ENCODE data around the gene ARRDC2. TPM values are rescaled to one million over a fixed set of nuclear protein-coding genes. Genes with fewer than 3 reads are reported as not detected.

The ARRDC2 gene
- total and polyA plus RNA-seq, 4 donors, result 2.7 to 32.3 (median 6.5) TPM

- no peaks in the 10 kb centered on the region for H3K36me3 ChIP-seq (ENCODE audit: control insufficient read depth in 4 of 4, insufficient read depth in 3 of 4, low read depth in 1 of 4, low read length in 3 of 4)
- DNase-seq (ENCODE audit: low spot score), result no peak
- H3K27me3 ChIP-seq (ENCODE audit: control insufficient read depth in 4 of 4, insufficient read depth in 4 of 4, low read length in 3 of 4), result no peaks in the 10 kb centered on the region
- H3K4me1 ChIP-seq (ENCODE audit: control insufficient read depth in 4 of 4, insufficient read depth in 4 of 4, low read length in 3 of 4), result no peaks in the 10 kb centered on the region
- 93% methylated on average over 13 of the region's 13 CpGs for WGBS
- H3K27ac ChIP-seq (ENCODE audit: low read depth in 1 of 2, low read length in 2 of 2), result no peak overlapping the region
- no peak overlapping the region for H3K4me3 ChIP-seq (ENCODE audit: low read depth in 1 of 3, low read length in 3 of 3)
- no peak overlapping the region for H3K9ac ChIP-seq (ENCODE audit: low read depth in 1 of 2, low read length in 2 of 2)
- TF ChIP-seq TAF1 (conservative IDR thresholded peaks at IDR 0.05) (no peak), ZBTB33 (IDR thresholded peaks at IDR 0.05) (no peak), GABPA (IDR thresholded peaks at IDR 0.05 in 1 of 2, conservative IDR thresholded peaks at IDR 0.05 in 1 of 2) (no peak), SP1 (IDR thresholded peaks at IDR 0.05) (no peak), EGR1 (IDR thresholded peaks at IDR 0.05; ENCODE audit: low read depth in 2 of 2) (no peak), CTCF (IDR thresholded peaks at IDR 0.05; ENCODE audit: low read depth, low read length, missing input control) (no peak)
- H3K9me3 ChIP-seq (ENCODE audit: control insufficient read depth in 4 of 4, low read length in 3 of 4), result no peaks in the 10 kb centered on the region
Observed at GRCh38 chr19:17988161-17988560, 19.8 kb upstream of the ARRDC2 start.

- 90% methylated on average over 16 of the region's 16 CpGs for WGBS
- H3K27me3 ChIP-seq (ENCODE audit: control insufficient read depth in 4 of 4, insufficient read depth in 4 of 4, low read length in 3 of 4), result no peaks in the 10 kb centered on the region
- H3K9me3 ChIP-seq (ENCODE audit: control insufficient read depth in 4 of 4, low read length in 3 of 4), result no peaks in the 10 kb centered on the region
- no peak for DNase-seq (ENCODE audit: low spot score)
- TF ChIP-seq EGR1 (IDR thresholded peaks at IDR 0.05; ENCODE audit: low read depth in 2 of 2), result no peak
- no peak for TF ChIP-seq FOXA1 (IDR thresholded peaks at IDR 0.05)
- no peak for TF ChIP-seq ZBTB33 (IDR thresholded peaks at IDR 0.05)
- TF ChIP-seq, protein P1, sequence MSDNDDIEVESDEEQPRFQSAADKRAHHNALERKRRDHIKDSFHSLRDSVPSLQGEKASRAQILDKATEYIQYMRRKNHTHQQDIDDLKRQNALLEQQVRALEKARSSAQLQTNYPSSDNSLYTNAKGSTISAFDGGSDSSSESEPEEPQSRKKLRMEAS (IDR thresholded peaks at IDR 0.05), result no peak
- TF ChIP-seq RAD21 (IDR thresholded peaks at IDR 0.05), result no peak
- no peak for TF ChIP-seq YY1 (IDR thresholded peaks at IDR 0.05)
- TF ChIP-seq REST (IDR thresholded peaks at IDR 0.05), result no peak
- no peak for TF ChIP-seq FOXA2 (IDR thresholded peaks at IDR 0.05)
- TF ChIP-seq GABPA (IDR thresholded peaks at IDR 0.05 in 1 of 2, conservative IDR thresholded peaks at IDR 0.05 in 1 of 2), result no peak
- no peak for TF ChIP-seq HNF4G (IDR thresholded peaks at IDR 0.05)
- no peak for TF ChIP-seq TAF1 (conservative IDR thresholded peaks at IDR 0.05)
- TF ChIP-seq NR2F2 (IDR thresholded peaks at IDR 0.05), result no peak
- TF ChIP-seq ATF3 (IDR thresholded peaks at IDR 0.05), result no peak
- TF ChIP-seq JUND (IDR thresholded peaks at IDR 0.05), result no peak
- TF ChIP-seq CTCF (IDR thresholded peaks at IDR 0.05; ENCODE audit: low read depth, low read length, missing input control), result no peak
- H3K9ac ChIP-seq (ENCODE audit: low read depth in 1 of 2, low read length in 2 of 2), result no peak overlapping the region
- H3K27ac ChIP-seq (ENCODE audit: low read depth in 1 of 2, low read length in 2 of 2), result no peak overlapping the region
- H3K4me1 ChIP-seq (ENCODE audit: control insufficient read depth in 4 of 4, insufficient read depth in 4 of 4, low read length in 3 of 4), result no peaks in the 10 kb centered on the region
- H3K4me3 ChIP-seq (ENCODE audit: low read depth in 1 of 3, low read length in 3 of 3), result no peak overlapping the region
- H3K36me3 ChIP-seq (ENCODE audit: control insufficient read depth in 4 of 4, insufficient read depth in 3 of 4, low read depth in 1 of 4, low read length in 3 of 4), result no peaks in the 10 kb centered on the region
Observed at GRCh38 chr19:17989425-17990094, 18.4 kb upstream of the ARRDC2 start.
